HG02571 (cell line): Measurements from ENCODE around the gene BNIP2.
"Not testable (repeated sequence)": the region's sequence is repeated elsewhere in the genome, so short reads cannot be mapped to it uniquely, and the experiment has no call there.

Source experiments
- ATAC-seq: cut with Tn5 transposase; IDR thresholded peaks from one replicate; pipeline ENCODE4 v1.9.1; 2021; ENCODE audit warnings: mild to moderate bottlenecking, moderate library complexity; ENCODE audit not compliant: unreplicated experiment

Gene BNIP2, protein sequence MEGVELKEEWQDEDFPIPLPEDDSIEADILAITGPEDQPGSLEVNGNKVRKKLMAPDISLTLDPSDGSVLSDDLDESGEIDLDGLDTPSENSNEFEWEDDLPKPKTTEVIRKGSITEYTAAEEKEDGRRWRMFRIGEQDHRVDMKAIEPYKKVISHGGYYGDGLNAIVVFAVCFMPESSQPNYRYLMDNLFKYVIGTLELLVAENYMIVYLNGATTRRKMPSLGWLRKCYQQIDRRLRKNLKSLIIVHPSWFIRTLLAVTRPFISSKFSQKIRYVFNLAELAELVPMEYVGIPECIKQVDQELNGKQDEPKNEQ

DNA sequence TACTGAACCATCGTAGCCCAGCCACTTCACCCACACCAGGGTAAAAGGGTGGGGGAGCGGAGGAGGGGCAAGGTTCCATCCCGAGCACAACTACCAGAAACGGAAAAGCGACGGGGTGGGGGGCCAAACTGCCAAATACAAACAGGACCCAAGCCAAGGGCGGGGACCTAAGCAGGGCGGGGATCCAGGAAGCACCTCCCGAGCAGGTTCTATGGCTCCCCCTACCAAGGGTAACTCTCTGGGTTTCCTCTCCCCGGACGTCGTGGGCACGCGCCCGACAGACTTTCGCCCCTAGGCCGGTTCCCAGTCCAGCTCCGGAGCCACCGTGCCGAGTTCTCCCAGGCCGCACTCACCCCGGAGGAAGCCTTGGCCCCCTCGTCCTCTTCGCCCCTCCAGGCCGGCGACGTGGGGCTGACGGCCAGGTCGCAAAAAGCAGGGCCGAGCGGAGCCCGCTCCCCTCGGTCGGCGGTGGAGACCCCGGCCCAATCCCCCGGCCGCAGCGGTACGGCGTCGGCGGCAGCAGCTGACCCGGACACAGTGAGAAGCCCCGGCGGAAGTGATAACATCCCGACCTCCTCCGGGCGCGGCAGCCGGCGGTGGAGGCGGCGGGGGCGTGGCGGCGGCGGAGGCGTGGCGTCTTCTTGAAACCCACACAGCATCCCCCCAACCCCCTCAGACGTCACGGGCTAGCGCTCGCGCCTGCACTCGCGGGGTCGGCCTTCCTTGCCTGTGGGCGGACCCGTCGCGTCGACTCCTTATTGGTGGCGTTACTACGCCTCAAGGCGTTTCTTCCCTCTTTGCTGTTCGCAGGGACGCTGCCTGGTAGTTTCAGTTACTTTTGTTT, at the start of gene BNIP2:
BNIP2 (minus strand) TSS at position 539 of the 844 bp plus-strand sequence. CDS start 6,863 bp downstream, outside the sequence.
- peak; percentile 88 for ATAC-seq

DNA sequence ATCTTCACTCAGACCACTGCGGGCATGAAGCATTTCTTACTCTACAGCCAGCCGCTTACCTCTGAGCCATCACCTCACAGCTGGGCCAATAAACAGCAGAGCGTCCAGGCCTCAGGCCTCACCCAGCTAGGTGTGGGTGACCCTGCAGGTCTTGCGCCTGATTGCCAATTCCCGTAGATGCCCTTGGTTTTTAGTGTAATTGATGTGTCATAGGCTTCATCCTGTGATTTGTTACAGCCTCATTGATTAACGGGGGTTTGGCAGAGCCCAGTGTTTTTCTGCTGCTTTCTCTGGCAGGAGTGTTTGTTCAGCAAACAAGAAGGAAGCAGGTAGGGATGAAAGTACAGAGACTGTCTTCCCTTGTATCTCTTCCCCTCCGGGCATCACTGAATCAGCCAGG, 49.6 kb upstream of the BNIP2 start:
- no peak for ATAC-seq

DNA sequence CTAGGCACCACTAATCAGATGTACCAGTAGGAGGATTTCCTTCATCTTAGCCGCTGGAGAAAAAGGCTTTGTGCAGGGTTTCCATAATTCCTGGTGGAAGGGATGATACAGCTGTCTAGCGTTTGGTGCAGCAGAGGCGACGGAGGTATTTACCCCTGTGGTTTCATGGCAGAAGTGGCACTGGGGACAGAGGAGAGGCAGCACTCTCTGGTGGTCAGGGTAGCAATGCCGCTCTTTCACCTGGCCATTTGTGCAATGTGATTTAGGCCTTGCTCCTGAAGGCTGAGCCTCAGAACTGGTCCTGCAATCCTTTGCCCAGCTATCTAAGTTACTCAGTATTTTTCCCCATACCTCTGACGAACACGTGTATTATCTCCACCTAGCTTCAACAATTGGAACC, 47.1 kb upstream of the BNIP2 start:
- no peak for ATAC-seq

DNA sequence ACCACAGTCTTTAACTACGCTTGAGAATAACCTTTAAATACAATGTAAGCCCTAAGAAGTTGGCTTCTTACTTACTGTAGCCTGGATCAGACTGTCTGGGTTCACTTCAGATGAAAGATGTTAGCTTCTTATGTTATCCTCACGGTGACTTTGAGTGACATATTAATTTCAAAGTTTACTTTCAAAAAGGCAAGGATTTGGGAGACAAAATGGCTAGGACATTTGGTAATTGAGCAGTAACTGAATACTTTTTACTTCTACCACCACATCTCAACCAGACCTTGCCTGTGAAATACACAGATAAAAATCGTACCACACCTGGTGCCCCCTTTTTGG, 36.0 kb upstream of the BNIP2 start:
- no peak for ATAC-seq

DNA sequence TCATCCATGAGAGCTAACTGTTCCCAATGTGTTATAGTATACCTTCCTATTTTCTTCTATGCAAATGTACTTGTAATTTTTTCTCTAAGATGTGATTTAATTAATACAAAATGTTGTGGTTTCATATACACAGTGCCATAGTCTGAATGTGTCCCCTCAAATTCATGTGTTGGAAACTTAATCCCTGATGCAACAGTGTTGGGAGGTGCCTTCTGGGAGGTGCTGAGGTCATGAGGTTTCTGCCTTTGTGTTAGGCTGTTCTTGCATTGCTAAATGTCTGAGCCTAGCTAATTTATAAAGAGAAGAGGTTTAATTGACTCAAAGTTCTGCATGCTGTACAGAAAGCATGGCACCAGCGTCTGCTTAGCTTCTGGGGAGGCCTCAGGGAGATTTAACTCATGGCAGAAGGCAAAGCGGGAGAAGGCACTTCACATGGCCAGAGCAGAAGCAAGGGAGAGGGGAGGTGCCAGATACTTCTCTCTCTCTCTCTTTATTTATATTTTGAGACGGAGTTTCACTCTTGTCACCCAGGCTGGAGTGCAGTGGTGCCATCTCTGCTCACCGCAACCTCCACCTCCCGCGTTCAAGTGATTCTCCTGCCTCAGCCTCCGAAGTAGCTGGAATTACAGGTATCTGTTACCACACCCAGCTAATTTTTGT, 34.7 kb upstream of the BNIP2 start:
- no peak for ATAC-seq

DNA sequence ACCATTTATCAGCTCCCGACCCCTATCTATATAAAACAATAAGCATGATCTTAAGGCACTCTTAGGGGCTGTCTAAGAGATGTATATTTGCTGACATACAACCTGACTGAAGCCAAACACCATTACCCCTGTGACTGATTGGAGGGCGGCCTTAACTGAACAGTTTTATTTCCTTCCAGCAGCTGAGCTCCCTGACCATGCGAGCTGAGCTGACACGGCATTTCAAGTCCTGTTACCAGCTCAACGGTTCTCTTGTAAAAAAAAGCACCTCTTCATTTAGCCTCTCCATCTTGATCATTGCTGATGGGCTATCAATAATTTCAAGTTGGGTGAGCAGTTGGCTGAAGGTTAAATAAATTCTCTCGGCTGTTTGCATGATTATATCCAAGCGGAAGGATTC, 33.4 kb upstream of the BNIP2 start:
- no peak for ATAC-seq

DNA sequence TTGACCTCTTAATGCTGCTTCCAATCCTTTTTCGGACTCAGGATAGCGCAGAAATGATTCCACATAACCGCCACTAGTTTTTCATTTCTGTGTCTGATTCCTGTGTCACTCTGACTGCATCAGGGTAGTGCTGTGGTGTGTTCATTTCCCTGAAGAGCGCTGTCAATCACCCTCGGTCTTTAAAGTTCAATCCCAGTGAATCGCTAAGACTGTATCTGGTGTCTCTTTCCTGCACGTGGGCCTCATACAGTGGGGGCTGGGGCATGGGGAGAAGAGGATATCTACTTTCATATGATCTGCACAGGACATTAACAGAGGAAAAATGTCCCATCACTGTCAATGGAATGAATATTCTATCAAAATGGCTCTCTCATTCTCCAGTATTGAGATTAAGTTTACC, 32.9 kb upstream of the BNIP2 start:
- no peak for ATAC-seq

DNA sequence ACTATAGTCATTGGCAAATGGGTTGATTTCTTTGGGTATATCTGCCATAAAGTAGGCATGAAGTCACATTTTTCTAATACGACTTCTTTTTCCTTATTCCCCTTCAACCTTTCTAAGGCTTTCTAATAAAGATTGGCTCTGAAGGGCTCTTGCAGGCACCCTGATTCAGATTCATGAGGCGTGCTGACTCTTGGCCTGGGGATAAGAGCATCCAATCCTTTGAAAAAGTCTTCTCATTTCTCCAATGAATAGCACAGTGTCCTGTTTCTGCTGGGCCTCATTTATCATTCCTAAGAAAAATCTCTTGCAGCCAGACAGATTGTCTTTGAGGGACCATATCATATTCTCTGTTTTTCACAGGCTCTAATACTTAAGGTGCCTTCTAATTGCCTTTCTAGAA, 32.3 kb upstream of the BNIP2 start:
- no peak for ATAC-seq

DNA sequence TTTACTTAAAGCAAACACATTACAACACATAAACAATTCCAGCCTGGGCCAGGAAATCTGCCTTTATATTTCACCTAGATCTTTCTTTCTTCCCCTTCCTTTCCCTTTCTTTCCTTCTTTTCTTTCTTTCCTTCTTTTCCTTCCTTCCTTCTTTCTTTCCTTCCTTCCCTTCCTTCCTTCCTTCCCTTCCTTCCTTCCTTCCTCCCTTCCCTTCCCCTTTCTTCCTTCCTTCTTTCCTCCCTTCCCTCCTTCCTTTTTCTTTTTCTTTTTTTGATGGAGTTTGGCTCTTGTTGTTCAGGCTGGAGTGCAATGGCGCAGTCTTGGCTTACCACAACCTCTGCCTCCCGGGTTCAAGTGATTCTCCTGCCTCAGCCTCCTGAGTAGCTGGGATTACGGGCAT, 24.1 kb upstream of the BNIP2 start:
- ATAC-seq = no peak

DNA sequence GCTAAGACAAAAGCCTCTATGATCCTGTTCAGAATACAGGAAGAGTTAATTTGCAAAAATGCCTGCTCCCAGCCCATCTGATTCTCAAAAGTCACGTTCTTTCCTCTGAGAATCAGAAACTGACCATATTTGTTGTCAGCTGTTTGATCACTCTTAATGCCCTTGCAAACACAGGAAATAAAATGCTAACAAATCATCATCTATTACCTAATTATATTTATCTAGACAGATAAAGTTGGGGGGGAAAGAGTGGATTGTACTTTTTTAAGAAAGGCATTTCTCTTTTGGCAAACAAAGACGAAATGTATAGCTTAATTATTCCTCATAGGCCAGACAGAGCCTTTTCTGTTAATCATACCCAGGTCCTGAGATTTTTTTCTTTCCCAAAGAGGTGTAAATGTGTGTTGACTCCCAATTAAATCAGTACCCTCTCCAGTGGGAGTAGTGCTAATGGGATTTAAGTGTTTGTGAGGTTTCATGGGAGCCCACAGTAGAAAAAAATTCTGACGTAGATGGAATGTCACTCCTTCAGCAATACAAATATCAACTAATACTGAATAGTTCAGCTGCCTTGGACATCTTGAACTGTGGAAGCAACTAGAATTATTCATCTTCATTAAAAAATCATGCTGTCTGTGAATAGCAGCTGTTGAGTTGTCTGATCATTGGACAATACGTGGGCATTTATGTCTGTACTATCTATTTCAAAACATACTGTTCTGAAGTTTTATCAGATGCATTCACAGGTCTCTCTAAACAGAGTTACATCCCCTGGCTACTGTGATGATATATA, 22.5 kb upstream of the BNIP2 start:
- no peak for ATAC-seq

DNA sequence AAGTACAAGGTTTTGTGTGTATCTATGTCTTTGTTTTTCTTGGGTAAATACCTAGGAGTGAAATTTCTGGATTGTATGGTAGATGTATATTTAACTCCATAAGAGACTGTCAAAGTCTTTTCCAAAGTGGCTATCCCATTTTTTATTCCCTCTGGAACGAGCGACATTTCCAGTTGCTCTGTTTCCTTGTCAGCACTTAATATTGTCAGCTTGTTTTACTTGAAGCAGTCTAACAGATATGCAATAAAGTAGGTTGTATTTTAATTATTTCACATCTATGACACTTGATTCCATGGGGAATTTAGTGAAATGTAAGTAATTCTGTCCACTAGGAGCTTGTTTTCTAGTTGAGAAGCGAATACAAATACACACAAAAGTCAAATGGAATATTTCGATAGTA, 18.5 kb upstream of the BNIP2 start:
- no peak for ATAC-seq

DNA sequence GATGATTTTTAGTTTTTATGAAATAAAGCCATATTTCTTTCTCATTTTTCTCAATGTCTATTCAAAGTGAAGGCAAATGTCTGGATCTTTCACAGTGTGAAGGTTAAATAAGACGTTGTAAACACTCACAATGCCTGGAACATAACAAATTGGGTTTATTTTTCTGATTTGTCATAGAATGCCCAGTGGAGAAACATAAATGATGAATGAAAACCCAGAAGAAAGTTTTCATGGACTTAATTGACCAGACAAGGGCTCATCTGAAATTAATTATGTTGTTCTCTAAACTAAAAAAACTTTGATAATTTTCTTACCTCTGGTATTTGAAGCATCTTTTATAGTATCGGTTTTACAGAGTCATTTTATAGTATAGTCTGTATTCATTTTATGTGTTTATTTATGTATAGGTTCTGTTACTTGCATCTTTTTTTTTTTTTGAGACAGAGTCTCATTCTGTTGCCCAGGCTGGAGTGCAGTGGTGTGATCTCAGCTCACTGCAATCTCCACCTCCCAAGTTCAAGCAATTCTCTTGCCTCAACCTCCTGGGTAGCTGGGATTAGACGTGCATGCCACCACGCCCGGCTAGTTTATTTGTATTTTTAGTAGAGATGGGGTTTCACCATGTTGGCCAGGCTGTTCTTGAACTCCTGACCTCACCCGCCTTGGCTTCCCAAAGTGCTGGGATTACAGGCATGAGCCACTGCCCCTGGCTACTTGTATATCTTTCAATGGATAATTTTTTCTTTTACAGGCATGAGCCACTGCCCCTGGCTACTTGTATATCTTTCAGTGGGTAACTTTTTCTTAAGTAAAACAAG, 15.1 kb upstream of the BNIP2 start:
- ATAC-seq = no peak

DNA sequence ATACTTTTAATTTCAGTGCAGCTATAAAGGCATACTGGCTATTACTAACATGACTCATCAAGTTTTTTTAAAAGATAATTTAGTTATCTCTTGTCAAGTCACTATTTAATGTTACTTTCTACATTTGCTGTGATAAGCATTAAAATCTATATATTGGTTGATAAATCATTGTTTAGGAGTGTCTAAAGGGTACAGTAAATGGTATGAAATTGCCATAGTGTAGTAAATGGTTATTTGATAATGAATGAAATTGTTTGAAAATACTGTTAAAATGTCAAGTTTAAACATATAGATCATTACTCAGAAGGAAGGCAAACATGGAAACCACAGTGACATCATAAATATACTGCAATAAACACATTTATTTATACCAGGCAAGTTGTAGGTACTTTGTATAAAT, 13.2 kb upstream of the BNIP2 start:
- ATAC-seq = no peak

DNA sequence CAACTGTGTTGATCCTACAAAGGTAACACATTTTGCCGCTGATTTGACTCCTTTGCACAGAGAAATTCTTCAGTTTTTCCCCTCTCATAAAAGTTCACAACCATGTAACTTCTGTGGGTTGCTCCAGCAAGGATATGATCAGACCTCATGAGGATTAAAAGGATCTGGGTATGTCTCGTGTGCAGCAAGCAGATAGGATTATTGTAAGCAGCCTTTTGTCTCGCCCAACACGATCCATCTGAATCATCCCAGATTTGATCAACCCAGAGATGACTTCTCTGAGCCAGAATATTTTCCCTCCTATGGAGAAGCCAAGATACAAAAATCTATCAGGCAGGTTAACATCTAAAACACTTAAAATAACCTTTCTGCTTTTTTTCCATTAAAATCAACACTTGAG, 12.8 kb upstream of the BNIP2 start:
- no peak for ATAC-seq

DNA sequence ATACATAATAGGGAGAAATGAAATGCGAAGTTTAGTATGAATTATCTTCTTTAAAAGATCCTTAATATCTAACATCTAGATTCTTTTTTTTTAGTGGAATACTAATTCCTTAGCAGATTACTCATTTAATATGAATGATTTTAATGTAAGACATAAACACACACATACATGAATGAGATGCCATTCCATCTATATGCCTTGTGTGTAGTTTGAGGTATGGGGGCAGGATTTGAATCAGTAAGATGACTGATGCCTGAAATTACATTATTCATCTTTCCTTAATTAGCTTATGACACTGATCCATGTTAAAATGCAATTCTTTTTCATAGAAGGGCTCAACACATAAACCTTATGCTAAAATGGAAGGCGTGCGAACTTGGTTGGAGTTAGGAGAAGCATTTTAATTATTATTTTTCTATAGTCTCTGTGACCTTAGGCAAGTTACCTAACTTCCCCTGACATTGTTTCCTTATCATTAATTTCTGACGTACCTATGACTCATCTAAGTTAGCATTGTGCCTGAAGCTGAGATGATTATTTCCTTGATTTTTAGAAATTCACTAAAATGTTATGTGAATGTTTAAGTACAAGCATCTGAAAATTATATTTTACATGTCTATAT, 10.8 kb upstream of the BNIP2 start:
- ATAC-seq = no peak

DNA sequence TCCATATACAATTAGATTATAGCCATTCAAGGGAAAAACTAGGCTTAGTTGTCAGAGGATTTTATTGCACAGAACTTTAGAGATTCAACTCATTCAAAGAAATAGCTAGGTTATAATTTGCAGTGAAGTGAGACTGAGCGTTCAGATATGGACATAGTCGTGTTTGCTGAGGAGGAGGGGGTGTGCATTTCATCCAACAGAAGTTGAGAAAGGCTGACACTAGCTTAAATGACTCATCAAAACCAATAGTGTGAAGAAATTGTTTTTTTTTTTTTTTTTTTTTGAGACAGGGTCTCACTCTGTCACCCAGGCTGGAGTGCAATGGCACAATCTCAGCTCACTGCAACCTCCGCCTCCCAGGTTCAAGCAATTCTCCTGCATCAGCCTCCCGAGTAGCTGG, 8.9 kb upstream of the BNIP2 start:
- not testable (repeated sequence) for ATAC-seq

DNA sequence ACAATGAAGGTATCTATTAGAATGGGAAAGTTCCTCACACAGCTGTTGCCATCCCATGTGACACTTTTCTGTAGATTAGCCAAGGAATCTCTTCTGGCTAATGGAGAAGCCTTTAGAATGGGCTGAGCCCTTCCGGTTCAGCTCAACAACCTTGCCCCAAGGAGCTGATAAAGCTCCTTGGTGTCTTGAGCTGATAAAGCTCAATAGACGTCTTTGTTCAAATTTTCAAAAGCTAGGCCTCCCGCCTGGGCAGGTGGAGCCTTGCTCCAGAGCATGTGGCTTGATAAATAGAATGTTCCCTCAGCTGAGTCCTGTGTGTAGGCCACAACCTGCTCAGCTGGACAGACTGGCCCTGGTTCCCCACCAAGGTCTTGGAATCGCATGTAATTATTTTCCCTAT, 7.2 kb upstream of the BNIP2 start:
- no peak for ATAC-seq

DNA sequence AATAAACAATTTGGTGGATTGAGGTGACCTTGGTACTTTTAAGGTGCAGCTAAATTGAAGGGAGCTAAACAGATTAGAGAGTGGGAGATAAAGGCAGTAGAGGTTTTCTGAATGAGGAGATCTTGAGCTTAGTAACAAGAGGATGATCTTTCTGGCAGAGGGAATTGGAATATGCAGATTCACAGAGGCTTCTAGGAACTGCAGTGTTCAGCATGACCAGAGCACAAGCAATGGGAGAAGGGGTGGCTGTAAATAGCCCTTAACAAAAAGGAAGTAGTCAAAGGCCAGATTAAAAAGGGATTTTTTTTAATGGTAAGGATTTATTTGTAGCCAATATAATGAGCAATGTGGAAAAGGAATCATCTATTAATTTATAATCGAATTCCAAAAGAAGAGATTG, 5.7 kb upstream of the BNIP2 start:
- no peak for ATAC-seq

DNA sequence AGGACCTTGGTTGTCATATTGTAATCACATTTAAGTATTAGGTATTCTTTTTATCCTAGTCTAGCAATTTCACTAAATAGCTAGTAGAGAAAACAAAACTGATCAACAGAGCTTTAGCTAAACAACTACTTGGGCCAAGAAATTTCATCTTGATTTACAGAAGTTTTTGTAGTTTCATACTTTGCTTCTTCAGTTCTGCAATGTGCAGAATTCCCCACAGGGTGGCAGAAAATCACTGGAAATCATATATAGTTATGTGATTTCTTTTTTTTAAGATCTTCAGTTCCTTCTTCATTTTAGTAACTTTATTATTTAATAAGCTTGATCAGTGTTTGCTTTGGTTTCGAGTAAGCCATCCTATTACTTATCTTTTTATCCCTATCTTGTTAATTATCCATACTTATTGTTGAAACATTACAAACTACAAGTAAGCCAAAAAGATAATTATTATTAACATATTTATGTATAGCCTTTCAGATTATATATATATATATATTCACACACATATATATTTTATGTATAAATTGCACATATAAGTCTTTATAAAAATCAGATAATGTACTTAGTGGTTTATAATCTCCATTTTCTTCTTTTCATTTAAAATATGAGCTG, 2.2 kb upstream of the BNIP2 start:
- no peak for ATAC-seq
